IMR-90 (cell line): ENCODE measurements around the gene HSF2. TPM values are rescaled to one million over a fixed set of nuclear protein-coding genes. Genes with fewer than 3 reads are reported as not detected.

Experiments used
- ATAC-seq: fragments of 200-7000 bp; cut with Tn5 transposase; 2 replicates; pipeline ENCODE4 v1.9.1; 2020; ENCODE audit warnings: low read depth, mild to moderate bottlenecking, moderate library complexity
- BruUV-seq: library from RNA; stranded (reverse); fragments of 400-500 nt; replicated peaks from 2 replicates; lab custom pipeline; 2021; lab: Mats Ljungman, UMichigan
- CTCF ChIA-PET: fragments of 300-600 bp; formaldehyde crosslinking; extraction: SDS; loops from one replicate; lab custom pipeline; 2021; ENCODE audit warnings: antibody characterized with exemption; lab: Yijun Ruan, JAX
- POLR2A ChIA-PET: fragments of 300-600 bp; sonication (Branson Sonifier 250); formaldehyde crosslinking; loops from one replicate; lab custom pipeline; 2022; ENCODE audit warnings: antibody characterized with exemption; ENCODE audit not compliant: unreplicated experiment; lab: Charles Lee
- DNase-seq: peaks from one replicate; pipeline ENCODE4 v3.0.0; 2013
- H2AFZ ChIP-seq: replicated peaks from 2 replicates; pipeline ENCODE3; 2013; ENCODE audit warnings: low read length, mild to moderate bottlenecking; ENCODE audit not compliant: poor library complexity
- H2AK5ac ChIP-seq: 2 replicates; pipeline ENCODE4 v1.6.1; 2013; ENCODE audit warnings: low read depth, low read length, inconsistent platforms
- H2AK9ac ChIP-seq: replicated peaks from 2 replicates; pipeline ENCODE3; 2013; ENCODE audit warnings: mild to moderate bottlenecking, low read depth, low read length, moderate library complexity; ENCODE audit not compliant: poor library complexity
- H2BK120ac ChIP-seq: 2 replicates; pipeline ENCODE4 v1.6.1; 2013; ENCODE audit warnings: low read depth, low read length, inconsistent platforms
- H2BK15ac ChIP-seq: 3 replicates; pipeline ENCODE4 v1.6.1; 2013; ENCODE audit warnings: low read depth, low read length, inconsistent platforms
- H2BK20ac ChIP-seq: 2 replicates; pipeline ENCODE4 v1.6.1; 2013; ENCODE audit warnings: low read depth, mild to moderate bottlenecking, inconsistent platforms, low read length, moderate library complexity
- H2BK5ac ChIP-seq: 2 replicates; pipeline ENCODE4 v1.6.1; 2013; ENCODE audit warnings: mild to moderate bottlenecking, low read depth, low read length, inconsistent platforms; ENCODE audit not compliant: poor library complexity, severe bottlenecking
- H3K14ac ChIP-seq: replicated peaks from 2 replicates; pipeline ENCODE4 v1.6.1; 2013; ENCODE audit warnings: low read depth, low read length, inconsistent platforms
- H3K18ac ChIP-seq: 2 replicates; pipeline ENCODE4 v1.6.1; 2013; ENCODE audit warnings: low read depth, low read length, control low read depth
- H3K23ac ChIP-seq: 2 replicates; pipeline ENCODE4 v1.6.1; 2013; ENCODE audit warnings: low read depth, low read length, inconsistent platforms
- H3K27ac ChIP-seq: 2 replicates; pipeline ENCODE4 v1.5.1; 2013; ENCODE audit warnings: mild to moderate bottlenecking, control low read depth, low read length; ENCODE audit not compliant: insufficient read depth
- H3K27me3 ChIP-seq: 2 replicates; pipeline ENCODE4 v1.6.1; 2013; ENCODE audit warnings: low read length; ENCODE audit not compliant: control insufficient read depth, insufficient read depth
- H3K36me3 ChIP-seq: 2 replicates; pipeline ENCODE4 v1.6.1; 2013; ENCODE audit warnings: low read length, mixed read lengths; ENCODE audit not compliant: control insufficient read depth, insufficient read depth
- H3K4ac ChIP-seq: 2 replicates; pipeline ENCODE4 v1.6.1; 2013; ENCODE audit warnings: low read depth, low read length, inconsistent platforms
- H3K4me1 ChIP-seq: 2 replicates; pipeline ENCODE4 v1.6.1; 2013; ENCODE audit warnings: low read length, mixed read lengths; ENCODE audit not compliant: control insufficient read depth, insufficient read depth
- H3K4me2 ChIP-seq: 2 replicates; pipeline ENCODE4 v1.6.1; 2013; ENCODE audit warnings: low read depth, mild to moderate bottlenecking, control low read depth, low read length, moderate library complexity
- H3K4me3 ChIP-seq: 2 replicates; pipeline ENCODE4 v1.5.1; 2013; ENCODE audit warnings: low read depth, mild to moderate bottlenecking, control low read depth, low read length, moderate library complexity; ENCODE audit not compliant: insufficient read depth
- H3K56ac ChIP-seq: 2 replicates; pipeline ENCODE4 v1.6.1; 2013; ENCODE audit warnings: low read length, inconsistent platforms; ENCODE audit not compliant: insufficient read depth; ENCODE audit errors: extremely low read depth
- H3K79me1 ChIP-seq, 2 experiments: 2 replicates each; pipeline ENCODE4 v1.6.1; 2013; ENCODE audit warnings: low read length in 2 of 2, inconsistent platforms in 1 of 2, low read depth in 1 of 2
- H3K9ac ChIP-seq: 2 replicates; pipeline ENCODE4 v1.6.1; 2013; ENCODE audit warnings: low read depth, low read length, control low read depth
- H3K9me1 ChIP-seq: 2 replicates; pipeline ENCODE4 v1.6.1; 2013; ENCODE audit warnings: low read length, inconsistent platforms; ENCODE audit not compliant: insufficient read depth
- H3K9me3 ChIP-seq: 2 replicates; pipeline ENCODE4 v1.6.1; 2013; ENCODE audit warnings: low read length; ENCODE audit not compliant: control insufficient read depth, insufficient read depth
- H4K20me1 ChIP-seq: 2 replicates; pipeline ENCODE4 v1.6.1; 2013; ENCODE audit warnings: low read length, inconsistent platforms; ENCODE audit not compliant: insufficient read depth
- H4K5ac ChIP-seq: 2 replicates; pipeline ENCODE4 v1.6.1; 2013; ENCODE audit warnings: mild to moderate bottlenecking, low read depth, low read length, control low read depth
- H4K8ac ChIP-seq, 2 experiments: 2 replicates each; pipeline ENCODE4 v1.6.1; 2013; ENCODE audit warnings: low read depth in 2 of 2, low read length in 2 of 2, control low read depth in 1 of 2, inconsistent platforms in 1 of 2
- H4K91ac ChIP-seq: 2 replicates; pipeline ENCODE4 v1.6.1; 2013; ENCODE audit warnings: low read depth, low read length, inconsistent platforms; ENCODE audit not compliant: insufficient read depth
- BHLHE40 ChIP-seq: fragments of 150-350 bp; IDR thresholded peaks from 2 replicates; pipeline ENCODE4 v1.6.1; 2016; ENCODE audit warnings: mild to moderate bottlenecking, low read depth, low read length
- CEBPB ChIP-seq: IDR thresholded peaks from 2 replicates; pipeline ENCODE4 v1.6.1; 2012; ENCODE audit warnings: low read depth, low read length, improper control_type of control experiment
- CHD1 ChIP-seq: IDR thresholded peaks from 2 replicates; pipeline ENCODE4 v1.6.1; 2012; ENCODE audit warnings: low read depth, low read length, improper control_type of control experiment
- CTCF ChIP-seq: conservative IDR thresholded peaks from 2 replicates; pipeline ENCODE4 v1.5.1; 2012; ENCODE audit warnings: mild to moderate bottlenecking, low read depth, low read length, improper control_type of control experiment
- ELK1 ChIP-seq: fragments of 150-350 bp; IDR thresholded peaks from 2 replicates; pipeline ENCODE4 v1.6.1; 2016; ENCODE audit warnings: low read depth, mild to moderate bottlenecking, low read length, moderate library complexity, borderline replicate concordance
- FOS ChIP-seq: fragments of 150-350 bp; IDR thresholded peaks from 2 replicates; pipeline ENCODE4 v1.6.1; 2016; ENCODE audit warnings: low read depth, low read length
- MAFK ChIP-seq: IDR thresholded peaks from 2 replicates; pipeline ENCODE4 v1.6.1; 2012; ENCODE audit warnings: low read depth, low read length, improper control_type of control experiment
- MAZ ChIP-seq: IDR thresholded peaks from 2 replicates; pipeline ENCODE4 v1.6.1; 2012; ENCODE audit warnings: low read depth, mild to moderate bottlenecking, low read length, improper control_type of control experiment, moderate library complexity, borderline replicate concordance
- MXI1 ChIP-seq: IDR thresholded peaks from 2 replicates; pipeline ENCODE4 v1.6.1; 2012; ENCODE audit warnings: low read depth, mild to moderate bottlenecking, low read length, moderate library complexity, borderline replicate concordance
- NFE2L2 ChIP-seq: fragments of 150-350 bp; IDR thresholded peaks from 2 replicates; pipeline ENCODE4 v1.6.1; 2016; ENCODE audit warnings: low read depth, mild to moderate bottlenecking, low read length
- POLR2A ChIP-seq: IDR thresholded peaks from 2 replicates; pipeline ENCODE4 v1.6.1; 2012; ENCODE audit warnings: mild to moderate bottlenecking, low read depth, low read length
- RAD21 ChIP-seq: IDR thresholded peaks from 2 replicates; pipeline ENCODE4 v1.6.1; 2012; ENCODE audit warnings: low read length, improper control_type of control experiment
- RCOR1 ChIP-seq: IDR thresholded peaks from 2 replicates; pipeline ENCODE4 v1.6.1; 2012; ENCODE audit warnings: mild to moderate bottlenecking, low read length, improper control_type of control experiment; ENCODE audit not compliant: insufficient replicate concordance
- RFX5 ChIP-seq: IDR thresholded peaks from 2 replicates; pipeline ENCODE4 v1.8.0; 2012; ENCODE audit warnings: low read depth, mild to moderate bottlenecking, low read length, moderate library complexity
- SMC3 ChIP-seq: fragments of 150-350 bp; IDR thresholded peaks from 2 replicates; pipeline ENCODE4 v1.6.1; 2016; ENCODE audit warnings: low read depth, mild to moderate bottlenecking, antibody characterized with exemption, low read length, moderate library complexity
- USF2 ChIP-seq: fragments of 150-350 bp; IDR thresholded peaks from 2 replicates; pipeline ENCODE4 v1.6.1; 2017; ENCODE audit warnings: mild to moderate bottlenecking, antibody characterized with exemption, low read length, low read depth
- WGBS, 2 experiments: methylation state at CpG; one replicate each; pipeline versions ENCODE4 v1.1.5 to v1.1.7; 2013; ENCODE audit warnings: missing lambda C conversion rate in 2 of 2; ENCODE audit not compliant: insufficient read length in 1 of 2; ENCODE audit errors: extremely low coverage in 2 of 2; 5-methylcytosine and 5-hydroxymethylcytosine counted together
- dilution Hi-C: fragments of 300-500 bp; cut with HindIII; formaldehyde crosslinking; loops from one replicate; pipeline ENCODE4 v1.14.3; 2018; ENCODE audit warnings: low sequenced_read_pairs; ENCODE audit not compliant: unreplicated experiment
- in situ Hi-C: fragments of 300-500 bp; cut with MboI; formaldehyde crosslinking; loops from 3 replicates; pipeline ENCODE4 v1.14.3; 2019; ENCODE audit warnings: low sequenced_read_pairs, inconsistent platforms, mixed read lengths
- intact Hi-C: fragments of 100-400 bp; cut with micrococcal nuclease; formaldehyde crosslinking; loops from 2 replicates; pipeline ENCODE4 v1.10.0; 2022
- polyA plus RNA-seq, 3 experiments: library from polyadenylated mRNA; depleted of rRNA; stranded (reverse); fragments of >200 nt; gene quantifications; 2 replicates each; pipeline ENCODE4 v1.2.3, GENCODE V29; 2012; ENCODE audit warnings: low replicate concordance in 1 of 3
- total RNA-seq: library from RNA; depleted of rRNA; stranded (reverse); fragments of >200 nt; gene quantifications from 2 replicates; pipeline ENCODE4 v1.2.3, GENCODE V29; 2012

HSF2 gene
- total and polyA plus RNA-seq, 2 of the 4 experiments (the other 2 are of a cell fraction): 17.6 to 28.9 TPM

GRCh38 chr6:122428781-122429180, 29.3 kb downstream of the HSF2 start:
- no peak for TF ChIP-seq BHLHE40
- no peak for TF ChIP-seq SMC3
- TF ChIP-seq NFE2L2: no peak
- TF ChIP-seq MXI1: no peak
- TF ChIP-seq CHD1: no peak
- no peak for TF ChIP-seq MAZ
- no peak for TF ChIP-seq CEBPB
- no peak for TF ChIP-seq ELK1
- TF ChIP-seq CTCF: no peak
- TF ChIP-seq MAFK: no peak
- TF ChIP-seq RCOR1: no peak
- TF ChIP-seq USF2: no peak
- no peak for TF ChIP-seq FOS
- no peak for TF ChIP-seq RAD21
- TF ChIP-seq POLR2A: no peak
- no peak for TF ChIP-seq RFX5
- ChIA-PET POLR2A (no interaction called here), CTCF (no interaction called here)
- H4K20me1 ChIP-seq: no peaks in the 10 kb centered on the region
- H3K27me3 ChIP-seq: no peaks in the 10 kb centered on the region
- H2AK5ac ChIP-seq: no peak overlapping the region
- H4K5ac ChIP-seq: no peak overlapping the region
- no peak overlapping the region for H2BK20ac ChIP-seq
- in situ Hi-C loops (no loop called here), dilution Hi-C loops (no loop called here), intact Hi-C loops (no loop called here)
- no peaks in the 10 kb centered on the region for H3K9me3 ChIP-seq
- DNase-seq (no peak), ATAC-seq (no peak; the same call in 1 of the 2 replicates)
- H3K18ac ChIP-seq: no peak overlapping the region
- H3K79me1 ChIP-seq: peaks cover 0 to 3% of the 10 kb centered on the region in 2 experiments; a peak in 2 of 4 replicates
- no peak overlapping the region for H2BK15ac ChIP-seq
- no CpG with 5 or more reads among the region's 1 CpG for WGBS, 2 experiments
- H3K23ac ChIP-seq: no peak overlapping the region
- peaks cover 6% of the 10 kb centered on the region for H3K36me3 ChIP-seq
- no peak overlapping the region for H3K4me2 ChIP-seq
- no TSS peak for BruUV-seq
- H2AK9ac ChIP-seq: no peak overlapping the region
- H2BK120ac ChIP-seq: no peak overlapping the region
- no peak overlapping the region for H4K8ac ChIP-seq
- H2BK5ac ChIP-seq: no peak overlapping the region
- no peak overlapping the region for H3K4ac ChIP-seq
- no peak overlapping the region for H3K27ac ChIP-seq
- H4K91ac ChIP-seq: no peak overlapping the region
- no peak overlapping the region for H2AFZ ChIP-seq
- H3K9me1 ChIP-seq: no peaks in the 10 kb centered on the region
- H3K4me3 ChIP-seq: no peak overlapping the region
- H3K56ac ChIP-seq: no peak overlapping the region
- no peak overlapping the region for H3K9ac ChIP-seq
- 0 out of 2 replicates have a peak, but pooled peaks cover 2% of the 10 kb centered on the region for H3K4me1 ChIP-seq
- no peak overlapping the region for H3K14ac ChIP-seq
